Forelimb muscle (tissue), 1 donor: ENCODE results near the gene HTR7. TPM values are rescaled to one million over a fixed set of nuclear protein-coding genes. Genes with fewer than 3 reads are reported as not detected.

ENCODE experiments used
- DNase-seq: peaks from one replicate; pipeline ENCODE4 v3.0.0-alpha.2; 2013; ENCODE audit warnings: low read depth
- polyA plus RNA-seq: library from polyadenylated mRNA; unstranded; fragments of 120-200 nt; gene quantifications from one replicate; pipeline ENCODE4 v1.2.1, GENCODE V29; 2013; ENCODE audit not compliant: insufficient read length

Gene HTR7
- polyA plus RNA-seq, 1 donor = 0.18 TPM

GRCh38 chr10:90804354-90804753 lies 53.5 kb downstream of the HTR7 start:
- no peak for DNase-seq

DNA sequence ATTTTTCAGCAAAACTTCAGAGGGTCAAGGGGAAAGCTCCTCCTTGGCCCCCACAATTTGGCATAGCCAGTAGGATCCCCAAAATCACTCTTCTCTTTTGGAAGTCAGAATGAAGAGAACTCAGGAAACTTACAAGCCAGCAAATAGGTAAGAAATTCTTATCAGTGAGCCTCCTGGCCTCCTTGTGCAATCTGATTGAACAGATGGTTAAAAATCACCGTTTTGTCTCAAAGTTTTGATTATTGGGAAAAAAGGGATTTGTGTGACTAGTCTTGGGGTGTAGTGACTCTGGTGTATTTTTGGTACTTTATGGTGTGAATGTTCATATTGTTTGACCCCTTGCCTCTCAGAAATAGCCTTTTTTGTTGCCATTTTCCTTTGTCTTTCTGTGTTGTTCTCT lies 56.2 kb downstream of the HTR7 start:
- no peak for DNase-seq

GRCh38 chr10:90800232-90800796 lies 57.5 kb downstream of the HTR7 start:
- DNase-seq = no peak

DNA sequence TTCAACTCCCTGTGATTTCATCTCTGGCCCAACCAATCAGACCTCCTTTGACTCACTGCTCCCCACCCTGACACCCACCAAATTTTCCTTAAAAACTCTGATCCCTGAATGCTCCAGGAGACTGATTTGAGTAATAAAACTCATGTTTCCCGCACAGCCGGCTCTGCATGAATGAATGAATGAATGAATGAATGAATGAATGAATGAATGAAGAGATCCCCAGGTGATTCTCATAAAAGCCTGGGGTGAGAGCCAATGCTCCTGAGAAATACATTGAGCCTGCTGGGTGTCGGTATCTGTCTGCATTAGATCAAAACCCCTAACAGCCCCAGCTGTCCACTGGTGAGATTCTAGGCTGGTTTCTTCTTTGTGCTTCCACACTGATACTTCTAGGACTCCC lies 58.7 kb downstream of the HTR7 start:
- no peak for DNase-seq

DNA sequence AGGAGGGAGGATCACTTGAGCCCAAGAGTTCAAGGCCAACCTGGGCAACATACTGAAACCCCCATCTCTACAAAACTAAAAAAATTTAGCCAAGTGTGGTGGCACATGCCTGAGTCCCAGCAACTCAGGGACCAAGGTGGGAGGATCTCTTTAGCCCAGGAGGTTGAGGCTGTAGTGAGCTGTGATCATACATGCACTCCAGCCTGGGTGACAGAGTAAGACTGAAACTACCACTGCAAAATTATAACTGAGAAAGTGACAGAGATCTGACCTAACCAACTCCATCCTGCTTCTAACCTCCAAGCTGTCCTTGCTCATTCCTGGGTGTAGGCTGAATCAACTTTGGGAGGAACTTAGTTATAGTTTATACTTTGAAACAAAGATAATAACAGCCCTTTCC lies 59.4 kb downstream of the HTR7 start:
- DNase-seq = no peak

DNA sequence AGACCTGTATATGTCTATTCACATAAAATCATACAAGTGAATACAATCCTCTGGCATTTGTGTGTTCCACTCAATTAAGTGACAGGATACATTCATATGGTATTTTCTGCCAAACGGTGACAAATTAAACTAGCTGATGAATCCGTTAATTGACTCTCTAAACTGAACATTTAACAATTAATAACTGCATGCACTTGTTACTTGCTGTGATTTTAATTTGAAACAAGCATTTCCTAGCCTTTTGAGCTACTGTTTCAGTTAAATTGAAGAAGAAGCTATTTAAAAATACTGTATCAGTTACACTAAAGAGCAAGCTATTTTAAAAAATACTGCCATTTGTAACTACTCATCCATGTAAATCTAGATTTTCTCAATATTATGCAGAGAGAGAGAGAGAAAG lies 67.4 kb downstream of the HTR7 start:
- no peak for DNase-seq

- DNase-seq = no peak
Measured at GRCh38 chr10:90788968-90789367, 68.9 kb downstream of the HTR7 start.

DNA sequence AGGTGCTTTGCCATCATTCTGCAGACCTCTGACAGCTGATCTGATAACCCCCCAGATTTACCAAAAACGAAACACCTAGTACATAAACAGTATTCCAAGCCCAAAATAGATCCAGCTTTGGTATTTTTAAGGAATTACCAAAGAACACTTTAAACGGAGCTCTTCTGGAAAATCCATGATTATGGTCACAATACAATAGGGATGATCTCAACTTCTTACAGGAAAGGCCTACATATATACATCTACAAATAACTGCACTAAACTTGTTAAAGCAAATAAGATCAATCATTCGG lies 69.7 kb downstream of the HTR7 start:
- no peak for DNase-seq

- no peak for DNase-seq
Measured at GRCh38 chr10:90787393-90788198, 70.2 kb downstream of the HTR7 start.

GRCh38 chr10:90785782-90786181 lies 72.1 kb downstream of the HTR7 start:
- DNase-seq = no peak

DNA sequence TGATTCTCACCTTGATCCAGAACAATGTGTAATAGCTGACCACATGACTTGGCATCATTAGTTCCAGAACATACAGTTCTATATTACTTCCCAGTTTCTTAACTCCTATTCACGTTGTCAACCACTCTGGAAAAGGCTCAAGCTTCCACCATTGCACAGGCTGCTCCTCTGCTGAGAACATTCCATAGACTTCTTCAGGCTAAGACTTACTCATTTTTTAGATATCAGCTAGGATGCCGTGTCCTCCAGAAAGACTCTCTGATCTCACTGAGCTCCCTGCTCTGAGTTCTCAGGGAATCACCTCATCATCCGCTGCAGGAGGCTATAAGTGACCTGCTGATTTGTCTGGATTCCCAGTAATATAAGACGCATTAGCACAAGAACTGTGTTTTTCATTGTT lies 73.1 kb downstream of the HTR7 start:
- DNase-seq = no peak

- no peak for DNase-seq
Measured at GRCh38 chr10:90780488-90780887, 77.4 kb downstream of the HTR7 start.

DNA sequence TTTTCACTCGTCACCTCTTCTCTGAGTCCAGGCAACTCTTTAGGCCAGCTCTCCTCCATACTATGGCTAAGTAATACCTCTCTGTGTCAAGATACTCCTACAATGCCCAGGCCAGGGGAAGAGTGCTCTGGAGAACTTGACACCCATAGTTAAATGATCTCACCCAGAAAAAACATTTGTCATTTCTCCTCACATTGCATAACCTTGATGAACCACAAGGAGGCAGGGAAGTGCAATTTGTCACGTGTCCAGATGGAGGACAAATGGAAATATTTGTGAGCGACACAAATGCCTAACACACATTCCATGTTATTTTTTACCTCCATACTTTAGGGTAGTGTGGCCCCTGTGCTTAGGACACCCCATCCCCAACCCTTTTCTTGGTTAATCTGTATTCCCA lies 78.3 kb downstream of the HTR7 start:
- DNase-seq = no peak

GRCh38 chr10:90777621-90778020 lies 80.2 kb downstream of the HTR7 start:
- DNase-seq = no peak

DNA sequence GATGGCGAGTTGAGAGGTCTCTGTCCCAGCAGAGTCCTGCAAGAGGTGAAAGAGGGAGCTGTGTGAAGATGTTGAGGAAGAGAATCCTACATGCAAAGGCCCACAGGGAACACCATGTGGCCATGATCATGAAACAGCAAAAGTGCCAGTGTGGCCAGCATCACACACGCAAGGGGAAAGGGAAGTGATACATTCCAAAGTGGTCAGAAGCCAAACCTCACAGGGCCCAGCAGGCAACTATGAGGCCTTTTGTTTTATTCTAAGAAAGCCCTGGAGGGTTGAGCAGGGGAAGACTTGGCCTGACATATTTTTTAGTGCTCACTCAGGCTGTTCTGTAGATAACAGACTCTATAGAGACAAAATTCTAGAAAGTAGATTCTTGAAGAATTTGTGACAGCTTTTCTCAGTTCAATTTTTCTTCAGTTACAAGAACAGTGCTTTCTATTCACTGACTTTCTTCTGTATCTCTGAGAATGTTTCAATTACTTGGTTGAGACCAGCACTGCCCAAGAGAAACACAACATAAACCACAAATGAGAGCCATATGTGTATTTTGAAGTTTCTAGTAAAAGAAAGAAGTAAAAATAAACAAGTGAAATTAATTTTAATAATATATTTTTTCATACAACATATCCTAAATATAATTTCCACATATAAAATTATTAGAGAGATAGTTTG lies 82.3 kb downstream of the HTR7 start:
- DNase-seq = no peak

GRCh38 chr10:90769946-90770841 lies 87.6 kb downstream of the HTR7 start:
- no peak for DNase-seq

DNA sequence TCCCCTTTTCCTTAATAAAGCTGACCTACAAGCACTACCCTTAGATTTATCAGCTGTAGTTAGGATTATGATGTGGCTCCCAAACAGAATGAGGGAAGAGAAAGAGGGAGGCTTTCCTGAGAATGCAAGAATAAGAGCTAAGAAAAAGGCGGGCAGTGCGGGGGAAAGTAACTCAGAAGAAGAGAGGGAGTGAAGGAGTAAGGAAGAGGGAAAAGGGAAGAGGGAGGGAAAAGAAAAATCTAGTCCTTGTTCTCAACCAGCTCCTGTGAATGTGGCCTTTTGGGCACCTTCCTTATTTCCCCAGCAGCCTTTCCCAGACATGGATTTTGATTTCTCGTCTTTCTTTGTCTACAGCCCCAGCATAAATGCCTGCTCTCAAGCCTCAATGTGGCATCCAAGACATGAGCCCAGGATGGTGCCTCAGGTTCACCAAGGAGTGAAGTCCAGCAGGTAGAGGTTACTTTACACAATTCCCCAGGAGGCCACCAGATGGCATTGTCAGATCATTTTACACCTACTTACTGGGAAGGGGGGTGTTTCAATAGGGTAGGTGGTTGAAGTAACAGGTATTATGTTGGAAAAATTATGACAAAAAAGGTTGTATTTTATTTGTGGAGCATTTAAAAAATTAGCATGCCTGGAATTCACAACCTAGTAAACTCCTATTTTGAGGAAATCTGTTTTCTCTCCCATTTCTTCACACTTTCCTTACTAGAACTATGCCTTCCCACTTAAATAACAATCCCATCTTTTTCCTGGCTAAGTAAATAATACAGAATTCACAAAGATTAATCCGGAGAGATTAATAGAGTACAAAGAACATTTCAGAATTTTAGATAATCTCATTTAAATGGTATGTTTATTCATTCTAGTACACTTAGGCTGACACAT lies 106.5 kb downstream of the HTR7 start:
- no peak for DNase-seq

DNA sequence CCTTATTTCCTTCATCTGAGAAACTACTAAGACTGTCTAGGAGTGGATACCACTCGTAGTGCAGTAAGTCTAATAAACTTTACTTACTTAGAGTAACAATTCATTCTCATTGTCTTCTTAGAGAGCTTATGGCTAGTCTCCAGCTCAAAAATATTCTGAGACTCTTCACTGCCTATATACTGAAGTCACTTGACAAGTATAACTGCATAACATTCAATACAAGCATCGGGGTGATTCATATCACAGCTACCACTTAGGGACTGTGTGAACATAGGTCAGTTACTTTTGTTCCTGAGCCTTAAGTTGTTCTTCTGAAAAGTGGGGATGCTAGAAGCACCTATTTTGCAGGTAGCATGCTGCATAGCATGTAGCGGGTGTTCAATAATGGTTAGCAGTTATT lies 111.0 kb downstream of the HTR7 start:
- DNase-seq = no peak

- DNase-seq = no peak
Measured at GRCh38 chr10:90745565-90745964, 112.3 kb downstream of the HTR7 start.

DNA sequence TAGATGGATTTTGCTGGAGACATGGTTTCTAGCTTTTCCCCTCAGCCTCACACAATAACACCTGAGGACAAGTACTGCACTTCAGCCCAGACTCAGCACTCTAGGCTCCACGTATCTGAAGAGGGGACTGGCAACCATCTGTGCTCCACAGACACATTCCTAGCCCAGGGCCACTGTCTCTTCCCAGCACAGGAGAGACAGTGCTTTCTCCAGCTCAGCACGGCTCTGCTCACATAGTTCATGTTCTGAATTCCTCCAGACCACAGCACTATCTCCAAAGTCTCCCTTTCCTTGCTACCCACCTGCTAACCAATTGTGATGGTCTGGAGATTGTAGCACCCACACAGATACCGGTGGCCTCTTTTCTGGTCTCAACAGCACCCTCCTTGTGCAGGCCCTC lies 114.5 kb downstream of the HTR7 start:
- DNase-seq = no peak

DNA sequence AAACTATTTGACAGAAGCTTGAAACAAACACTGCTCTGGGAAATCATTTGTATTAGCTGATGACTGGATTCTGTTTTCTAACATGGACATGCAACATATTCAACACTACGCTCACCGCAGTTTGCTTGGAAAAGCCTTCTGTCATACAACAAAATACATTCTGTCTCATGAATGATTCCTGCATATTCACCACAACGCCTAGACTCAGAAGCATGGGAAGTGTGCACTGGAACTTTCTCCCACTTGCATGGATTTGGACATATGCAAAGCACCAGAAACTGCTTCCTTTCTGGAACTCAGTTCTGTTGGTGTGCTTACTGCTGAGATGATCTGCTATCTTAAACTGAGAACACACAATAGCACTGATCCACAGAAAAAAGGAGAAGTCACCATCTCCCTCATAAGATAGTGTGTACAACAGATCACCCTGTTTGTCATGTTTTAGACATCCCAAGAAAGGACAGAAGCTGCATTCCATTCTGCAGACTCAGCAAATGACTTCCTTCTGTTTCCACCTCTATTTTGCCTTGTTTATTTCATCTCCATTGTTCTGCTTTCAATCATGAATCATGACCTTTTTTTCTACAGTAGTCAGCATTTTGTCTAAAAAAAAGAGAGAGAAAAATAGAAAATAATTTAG lies 115.8 kb downstream of the HTR7 start:
- peak; percentile 9 for DNase-seq
